NCI-H2171 treated with DMSO at 0.1 percent for 48 hours (cell line): Measurements from ENCODE around the gene P4HA2.
A peak's percentile ranks its signal among the peaks of the same experiment; 100 is the strongest.

Source experiments
- DNase-seq: peaks from one replicate; lab custom pipeline; 2025; lab: John Stamatoyannopoulos, UW

Gene P4HA2

DNA sequence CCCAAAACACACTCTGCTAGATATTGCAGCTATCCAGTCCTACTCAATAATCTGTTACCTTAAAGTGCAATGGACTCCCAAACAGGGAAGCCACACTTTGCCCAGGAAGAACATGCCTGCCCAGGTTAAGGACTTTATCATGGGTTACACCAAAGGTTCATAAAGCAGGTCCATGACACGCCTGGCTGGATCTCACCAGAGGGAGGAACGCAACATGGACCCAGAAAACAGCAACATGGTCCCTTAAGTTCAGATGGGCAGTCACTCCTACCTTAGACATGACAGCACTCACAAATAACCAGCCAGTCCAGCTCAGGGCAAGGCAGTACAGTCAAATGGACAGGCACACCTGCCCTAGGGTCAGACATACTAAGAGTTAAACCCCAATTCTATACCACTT is 3.8 kb downstream of the P4HA2 start:
- no peak for DNase-seq

DNA sequence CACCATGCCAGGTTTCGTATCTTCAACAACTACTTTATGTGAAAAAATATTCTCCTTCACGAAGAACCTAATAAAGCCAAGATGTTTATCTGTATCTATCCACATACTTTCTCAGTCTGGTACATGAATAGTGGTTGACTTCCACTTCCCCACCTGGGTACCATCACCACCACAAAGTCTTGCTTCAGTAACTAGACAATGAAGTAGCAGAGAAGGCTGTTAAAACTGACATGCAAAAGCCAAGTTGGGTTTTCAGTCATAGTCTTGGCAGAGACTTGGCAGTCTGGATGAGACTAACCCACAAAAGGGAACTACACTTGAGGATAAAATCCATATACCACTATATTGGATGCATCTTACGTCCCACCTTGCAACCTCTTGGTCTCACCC is 5.0 kb downstream of the P4HA2 start:
- DNase-seq: no peak

DNA sequence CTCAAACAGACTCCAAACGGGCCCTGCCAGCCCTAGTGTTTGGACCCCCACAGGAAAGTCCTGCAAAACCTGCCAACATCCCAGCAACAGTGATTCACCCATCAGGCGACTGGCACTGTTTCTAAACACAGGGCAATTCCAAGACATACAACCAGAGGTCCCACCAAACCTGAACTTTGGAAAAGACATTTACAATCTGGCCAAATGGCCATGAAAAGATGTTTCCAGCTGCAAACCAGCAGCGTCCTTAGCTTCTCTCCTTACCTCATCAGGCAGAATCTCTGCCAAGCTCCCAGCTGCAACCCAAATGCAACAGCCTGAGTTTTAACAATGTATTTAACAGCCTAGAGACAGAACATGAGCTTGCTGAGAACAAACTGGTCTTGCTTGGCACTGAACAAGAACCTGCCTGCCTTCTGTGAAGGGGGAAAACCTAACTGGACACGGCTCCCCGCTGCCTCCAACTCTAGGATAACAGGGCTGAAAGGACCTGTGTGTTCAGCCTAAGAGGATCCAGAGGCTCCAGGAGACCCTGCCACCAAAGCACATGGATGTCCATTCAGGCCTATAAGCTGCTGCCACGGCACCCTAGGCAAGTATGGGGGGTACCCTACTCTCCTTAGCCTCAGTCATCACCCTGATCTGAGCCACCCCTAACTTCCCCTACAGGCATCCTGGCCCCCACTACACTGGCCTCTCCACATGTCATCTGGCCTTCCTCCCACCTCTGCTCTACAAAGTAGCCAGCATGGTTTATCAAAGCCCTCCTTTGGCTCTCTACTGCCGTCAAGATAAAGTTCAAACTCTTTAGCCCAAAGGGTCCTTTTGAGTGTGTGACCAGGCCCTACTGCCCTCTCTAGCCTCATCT is 5.6 kb downstream of the P4HA2 start:
- no peak for DNase-seq

DNA sequence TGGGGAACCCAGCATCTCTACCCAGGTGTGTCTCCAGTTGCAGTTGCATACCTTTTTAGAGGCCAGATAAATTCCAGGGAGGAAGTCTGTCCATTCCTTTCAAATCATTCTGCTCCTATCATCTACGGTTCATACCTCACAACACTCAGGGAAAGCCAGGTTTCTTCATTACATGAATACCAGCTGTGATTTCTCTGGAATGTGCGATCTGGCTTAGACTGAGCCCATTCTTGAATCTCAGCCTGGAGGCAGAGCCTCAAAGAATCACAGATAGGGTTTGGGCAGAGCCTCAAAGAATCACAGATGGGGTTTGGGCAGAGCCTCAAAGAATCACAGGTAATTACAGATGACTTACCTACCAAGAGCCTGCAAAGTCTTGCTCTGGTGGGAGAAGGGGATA is 7.2 kb downstream of the P4HA2 start:
- DNase-seq: no peak

DNA sequence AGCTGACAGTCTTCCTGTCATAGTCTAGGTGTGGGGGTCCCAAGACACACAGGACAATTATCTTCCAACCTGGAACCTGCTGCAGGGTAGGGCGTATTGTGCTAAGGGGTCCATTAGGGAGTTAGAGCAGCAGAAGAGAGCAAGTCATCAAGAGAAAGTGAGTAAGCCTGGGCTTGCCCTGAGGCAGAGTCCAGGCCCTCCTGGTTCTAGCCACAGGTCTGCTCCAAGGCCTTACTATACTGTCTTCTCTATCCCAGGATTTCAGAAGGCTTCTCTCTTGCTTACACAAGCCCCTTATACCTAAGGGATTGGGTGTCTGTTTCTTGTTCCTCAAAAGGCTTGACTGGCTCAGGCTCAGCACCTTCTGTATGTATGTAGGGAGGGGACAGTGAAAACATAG is 7.7 kb downstream of the P4HA2 start:
- no peak for DNase-seq

DNA sequence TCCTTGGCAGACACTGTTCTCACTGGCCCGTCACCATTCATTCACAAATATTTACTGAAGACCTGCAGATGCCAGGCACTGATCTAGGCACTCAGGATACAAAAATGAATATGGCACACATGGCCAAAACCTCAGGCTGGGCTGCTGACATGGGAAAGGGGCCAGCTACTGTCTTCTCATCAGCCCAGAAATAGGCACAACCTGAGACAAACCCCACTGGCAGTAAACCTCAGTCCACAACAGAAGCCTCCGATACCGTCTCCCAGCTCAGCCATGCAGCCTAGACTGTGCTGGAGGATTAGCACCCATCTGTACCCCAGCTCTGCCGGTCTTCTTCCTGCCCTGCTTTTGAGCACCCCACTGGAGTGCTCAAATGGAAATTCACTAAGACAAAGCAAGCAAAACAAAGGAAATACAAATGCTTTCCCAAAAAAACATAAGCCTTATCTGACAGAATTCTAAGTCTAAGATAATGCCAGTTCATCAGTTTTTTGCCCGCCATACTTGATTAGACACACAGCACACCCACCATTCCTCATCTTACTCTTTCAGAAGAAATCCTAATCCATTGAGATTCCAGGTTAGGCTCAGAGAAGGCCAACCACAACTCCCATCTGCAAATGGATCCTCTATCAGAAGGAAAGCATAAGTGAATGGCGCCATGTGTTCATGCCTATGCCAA is 8.2 kb downstream of the P4HA2 start:
- DNase-seq: no peak

DNA sequence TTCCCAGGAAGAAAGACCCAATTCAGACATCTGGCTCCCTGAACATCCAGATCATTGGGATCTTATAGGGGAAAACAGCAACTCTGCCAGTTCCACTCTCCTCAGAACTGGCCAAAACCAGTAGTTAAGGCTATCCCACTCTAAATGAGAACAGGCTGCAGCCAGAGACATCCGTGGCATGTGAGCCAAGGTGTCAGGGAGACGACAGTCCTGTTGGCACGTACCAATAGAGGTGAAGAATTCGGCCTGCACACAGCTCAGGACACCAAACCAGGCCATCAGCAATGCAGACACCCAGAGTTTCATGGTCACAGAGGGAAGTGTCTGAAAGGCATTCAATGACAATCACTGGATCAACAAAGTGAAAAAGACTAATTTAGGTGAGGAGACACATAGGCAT is 9.3 kb downstream of the P4HA2 start:
- no peak for DNase-seq

DNA sequence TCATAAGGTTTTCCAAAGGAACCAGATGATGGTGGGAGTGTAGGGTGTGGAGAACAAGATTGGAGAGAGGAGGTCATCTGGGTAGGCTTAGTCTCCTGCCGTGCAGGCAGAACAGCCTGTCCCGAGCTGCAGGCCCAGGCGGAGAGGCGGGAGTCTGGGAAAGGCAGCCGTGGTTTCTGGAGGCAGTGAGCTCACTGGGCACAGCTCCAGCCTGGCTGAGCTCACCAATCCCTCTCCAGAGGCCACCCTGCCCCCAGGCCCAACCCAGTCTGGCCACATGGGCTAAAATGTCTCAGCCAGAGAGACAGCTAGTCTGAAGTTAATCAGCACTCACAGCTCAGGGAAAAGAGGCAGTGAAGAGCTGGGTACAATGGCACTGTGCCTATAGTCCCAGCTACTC is 12.3 kb downstream of the P4HA2 start:
- no peak for DNase-seq

DNA sequence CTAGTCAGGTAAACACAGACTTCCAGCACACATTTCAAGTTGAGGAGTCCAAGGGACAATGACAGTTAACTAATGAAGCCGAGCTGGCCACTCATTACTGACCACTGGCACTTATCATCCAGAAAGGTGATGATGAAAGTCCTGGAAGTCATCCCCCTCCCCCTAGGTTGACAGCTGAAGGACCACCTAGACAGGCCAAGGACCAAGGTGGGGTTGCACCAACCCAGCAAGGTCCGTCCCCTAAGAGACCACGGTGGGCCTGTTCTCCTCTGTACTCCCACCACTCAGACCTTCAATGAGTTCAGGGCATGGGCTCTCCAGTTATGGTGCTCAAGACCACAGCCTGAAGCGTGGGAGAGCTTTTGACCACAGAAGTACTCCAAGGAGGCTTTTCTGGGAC is 13.2 kb downstream of the P4HA2 start:
- DNase-seq: no peak

DNA sequence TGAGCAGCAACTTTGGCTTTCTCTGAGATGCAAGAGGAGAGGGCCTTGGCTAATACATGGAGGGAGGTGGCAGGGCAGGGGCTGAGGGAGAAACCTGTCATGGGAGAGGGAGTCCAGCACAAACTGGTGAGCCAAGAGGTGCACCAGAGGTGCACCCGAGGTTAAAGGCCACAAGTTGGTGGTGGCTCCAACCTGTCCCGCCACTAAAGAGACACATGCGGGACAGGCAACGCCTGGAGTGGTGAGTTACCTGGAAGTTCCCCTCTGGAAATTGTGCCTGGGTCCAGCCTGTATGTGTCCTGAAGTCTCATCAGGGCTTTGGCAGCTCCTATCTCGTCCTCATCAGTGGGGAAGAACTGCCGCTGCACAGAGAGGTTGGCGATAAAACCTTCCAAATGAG is 14.0 kb downstream of the P4HA2 start:
- no peak for DNase-seq

DNA sequence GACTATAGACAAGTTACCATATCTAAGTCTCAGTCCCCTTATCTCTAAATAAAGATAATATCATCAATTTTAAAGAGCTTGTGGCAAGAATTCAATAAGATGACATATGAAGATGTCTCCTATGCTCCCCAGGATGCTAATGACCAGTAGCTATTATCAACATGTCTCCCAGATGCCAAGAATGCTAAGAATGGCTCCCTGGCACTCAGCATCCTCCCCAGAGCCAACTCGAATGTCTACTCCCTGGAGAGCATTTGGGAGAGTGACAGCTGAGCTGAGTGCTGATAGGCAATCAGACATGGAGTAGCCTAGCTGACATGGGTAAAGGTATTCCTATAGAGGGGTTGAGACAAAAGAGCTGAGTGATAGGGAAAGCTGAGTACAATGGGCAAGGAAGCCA is 15.9 kb downstream of the P4HA2 start:
- no peak for DNase-seq

DNA sequence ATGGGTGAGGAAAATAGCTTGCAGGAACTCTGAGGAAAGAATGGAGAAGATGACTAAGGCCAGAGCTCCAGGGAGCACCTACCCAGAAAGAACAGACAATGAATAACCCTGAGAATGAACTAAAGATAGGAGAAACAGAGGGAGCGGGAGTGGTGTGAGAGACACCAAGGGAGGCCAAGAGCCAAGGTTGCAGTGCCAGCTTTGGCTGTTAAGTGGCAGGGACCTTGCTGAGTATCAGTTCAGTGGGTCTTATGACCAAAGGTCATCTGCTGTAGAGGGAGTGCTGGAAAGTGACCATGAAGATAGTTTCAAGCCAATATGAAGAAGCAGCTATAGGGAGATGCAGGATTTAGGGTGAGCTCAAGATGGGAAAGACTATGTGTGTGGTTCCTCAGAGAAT is 16.7 kb downstream of the P4HA2 start:
- no peak for DNase-seq

DNA sequence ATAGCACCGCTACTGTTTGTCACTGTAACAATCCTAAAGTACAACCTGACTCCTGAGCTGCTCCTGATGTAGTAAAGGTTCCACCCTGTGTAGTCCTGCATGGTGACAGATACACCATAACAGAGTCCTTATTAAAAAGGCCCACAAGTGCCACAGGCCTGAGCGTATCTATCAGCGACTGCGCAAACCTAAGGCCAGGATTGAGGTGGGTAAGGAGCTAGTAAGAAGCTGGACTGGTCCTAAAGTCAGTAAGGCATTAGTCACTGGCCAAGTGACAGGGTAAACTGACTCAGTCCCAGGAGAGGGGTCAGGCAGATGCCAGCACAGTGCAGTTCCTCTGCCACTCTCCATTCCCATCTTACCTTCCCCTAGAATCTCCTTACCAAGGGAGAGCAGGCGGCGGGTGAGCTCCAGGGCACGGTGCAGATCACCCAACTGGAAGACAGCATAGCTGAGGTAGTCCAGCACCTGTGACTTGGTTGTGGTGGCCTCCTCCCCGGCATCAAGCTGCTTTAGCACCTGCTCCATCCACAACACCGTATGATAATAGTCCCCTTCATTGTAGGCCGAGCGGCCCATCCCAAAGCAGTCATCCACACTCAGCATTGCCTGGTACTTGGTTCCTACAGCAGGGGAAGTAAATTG is 17.6 kb downstream of the P4HA2 start:
- no peak for DNase-seq

DNA sequence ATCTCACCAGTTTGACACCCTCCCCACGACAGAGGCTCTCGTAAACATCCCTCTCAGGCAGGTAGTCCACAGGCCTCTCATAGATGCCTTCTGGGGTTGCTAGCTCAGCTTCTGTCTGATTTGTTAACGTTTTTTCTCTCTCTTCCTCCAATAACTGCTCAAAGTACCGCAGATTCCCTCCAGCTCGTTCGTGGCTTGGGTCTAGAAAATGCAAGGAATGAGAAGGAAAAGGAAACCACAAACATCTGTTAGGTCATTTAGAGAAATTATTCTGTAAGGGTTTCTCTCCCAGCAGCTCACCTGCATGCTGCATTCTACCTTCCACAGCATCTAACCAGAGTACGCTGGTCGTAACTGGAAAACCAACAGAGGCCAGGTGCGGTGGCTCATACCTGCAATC is 18.5 kb downstream of the P4HA2 start:
- DNase-seq: no peak

DNA sequence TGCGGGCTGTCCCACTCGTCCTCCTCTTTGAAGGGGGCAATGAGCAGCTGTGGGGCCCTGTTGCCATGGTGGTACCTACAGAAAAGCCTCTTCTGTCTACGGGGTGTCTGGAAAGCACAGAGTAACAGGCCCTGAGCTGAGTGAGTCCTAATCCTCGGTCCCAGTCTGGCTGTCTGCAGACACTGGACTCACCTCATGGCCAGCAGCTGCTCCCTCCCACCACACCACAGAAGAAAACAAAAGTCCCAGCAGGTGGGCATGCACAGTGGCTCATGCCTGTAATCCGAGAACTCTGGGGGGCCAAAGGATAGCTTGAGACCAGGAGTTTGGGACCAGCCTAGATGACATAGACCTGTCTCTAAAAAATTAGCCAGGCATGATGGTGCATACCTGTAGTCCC is 19.9 kb downstream of the P4HA2 start:
- no peak for DNase-seq

DNA sequence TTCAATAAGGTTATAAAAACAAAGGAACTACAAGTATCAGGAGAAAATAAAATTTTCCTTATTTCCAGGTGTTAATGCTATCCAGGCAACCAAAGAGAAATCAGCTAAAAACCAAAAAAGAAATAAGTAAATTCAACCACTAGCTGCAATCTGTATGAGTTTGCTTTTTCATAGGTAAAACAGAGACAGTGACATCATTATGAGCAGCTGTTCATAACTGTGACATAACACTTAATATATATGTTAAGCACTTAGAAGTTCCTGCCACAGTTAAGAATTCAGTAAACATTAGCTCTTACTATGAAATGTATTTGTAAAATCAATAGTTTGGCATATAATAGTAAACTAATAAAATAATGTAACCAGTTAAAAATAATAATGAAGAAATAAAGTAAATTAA is 20.9 kb downstream of the P4HA2 start:
- no peak for DNase-seq

DNA sequence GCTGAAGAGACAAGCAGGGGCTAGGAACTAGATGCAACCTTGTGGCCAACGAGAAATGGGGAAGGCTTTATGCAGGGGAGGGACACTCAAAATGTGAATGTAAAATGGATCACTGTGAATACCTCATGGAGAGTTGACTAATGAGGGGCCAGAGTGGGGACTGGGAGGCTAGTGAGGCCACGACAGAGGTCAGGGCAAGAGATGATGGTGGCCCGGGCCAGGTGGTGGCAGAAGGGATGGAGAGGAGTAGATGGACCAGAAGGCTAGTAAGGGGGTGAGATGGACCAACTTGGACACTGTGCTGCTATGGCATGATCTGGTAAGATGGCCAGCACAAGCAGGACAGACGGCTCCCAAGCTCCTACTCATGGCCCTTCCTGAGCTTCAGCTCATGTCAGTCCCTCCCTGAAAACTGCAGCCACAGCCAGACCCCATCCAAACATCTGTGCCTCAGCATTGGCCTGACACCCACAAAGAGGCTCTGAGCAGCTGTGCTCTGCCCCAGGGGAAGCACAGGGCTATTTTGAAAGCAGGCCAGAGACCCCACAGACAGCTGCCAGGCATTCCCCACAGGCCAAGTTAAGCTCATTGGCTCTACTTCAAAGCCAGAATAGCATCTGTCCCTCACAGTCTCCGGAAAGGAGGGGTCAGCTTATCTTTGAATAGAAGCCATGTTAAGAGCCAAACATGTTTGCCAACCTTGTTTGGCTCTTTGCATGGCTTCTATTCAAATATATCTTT is 22.1 kb downstream of the P4HA2 start:
- DNase-seq: peak; percentile 66

DNA sequence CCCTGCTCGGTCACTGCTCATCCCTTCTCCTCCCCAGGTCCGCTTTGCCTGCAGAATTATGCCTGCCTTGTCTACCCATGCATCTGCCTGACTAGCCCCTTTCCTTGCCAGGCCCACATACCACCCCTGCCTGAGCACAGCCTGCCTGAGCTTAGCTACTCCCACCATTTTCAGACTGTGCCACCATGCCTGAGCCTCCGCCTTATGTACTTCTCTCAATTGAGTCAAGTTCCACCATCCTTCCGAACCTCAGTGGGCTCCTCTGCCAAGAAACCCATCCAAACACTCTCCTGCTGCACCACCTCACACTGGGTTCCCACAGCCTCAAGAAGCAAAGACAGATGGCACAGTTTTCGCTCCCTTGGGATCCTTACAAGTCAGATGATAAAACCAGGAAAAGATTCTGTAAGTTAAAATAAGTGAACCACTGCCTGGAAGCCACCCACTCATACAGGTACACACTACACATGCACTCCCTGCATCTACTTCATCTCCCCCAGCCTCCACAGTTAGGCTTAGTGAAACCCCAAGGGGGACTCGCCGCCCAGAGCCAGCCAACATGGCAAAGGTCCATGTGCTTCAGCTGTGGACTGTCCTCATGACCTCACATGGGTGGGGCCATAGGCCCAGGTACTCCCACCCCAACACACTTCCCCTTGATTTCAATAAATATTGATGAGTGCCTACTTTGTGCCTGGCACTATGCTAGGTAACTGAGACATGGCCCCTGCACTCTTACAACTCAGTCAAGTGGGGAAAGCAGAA is 23.1 kb downstream of the P4HA2 start:
- DNase-seq: peak; percentile 10

DNA sequence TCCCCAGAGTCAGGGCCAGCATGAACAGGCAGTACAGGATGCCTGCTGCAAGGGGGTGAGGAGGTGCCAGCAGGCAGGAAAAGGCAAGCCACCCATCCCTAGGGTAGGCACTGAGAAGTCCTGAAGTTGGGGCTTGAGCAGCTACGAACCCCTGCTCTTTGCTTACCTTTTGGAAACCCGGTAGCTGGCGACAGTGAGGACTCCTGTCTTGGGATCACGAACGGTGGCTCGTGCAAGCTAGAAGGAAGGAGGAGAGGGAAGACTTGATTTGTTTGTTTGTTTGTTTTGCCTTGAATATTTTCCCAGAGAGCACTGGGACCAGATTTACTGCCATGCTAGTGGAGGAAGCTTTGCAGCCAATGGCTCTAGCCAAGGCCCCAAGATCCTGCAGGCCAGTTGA is 23.7 kb downstream of the P4HA2 start:
- DNase-seq: no peak

DNA sequence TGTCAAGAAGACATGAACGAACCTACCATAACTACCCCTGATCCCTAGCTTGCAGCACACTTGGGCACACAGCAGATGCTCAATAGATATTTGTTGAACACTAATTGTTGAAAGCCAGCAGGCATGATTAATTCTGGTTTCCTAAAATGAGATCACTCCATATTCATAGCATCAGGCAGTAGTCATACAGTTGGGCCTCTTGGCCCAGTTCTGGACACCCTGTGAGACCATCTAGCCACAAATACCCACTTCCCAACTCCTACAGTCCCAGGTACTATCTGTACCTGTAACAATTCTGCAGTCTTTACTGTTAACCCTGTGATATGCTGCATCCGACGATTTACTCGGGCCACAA is 24.2 kb downstream of the P4HA2 start:
- no peak for DNase-seq

DNA sequence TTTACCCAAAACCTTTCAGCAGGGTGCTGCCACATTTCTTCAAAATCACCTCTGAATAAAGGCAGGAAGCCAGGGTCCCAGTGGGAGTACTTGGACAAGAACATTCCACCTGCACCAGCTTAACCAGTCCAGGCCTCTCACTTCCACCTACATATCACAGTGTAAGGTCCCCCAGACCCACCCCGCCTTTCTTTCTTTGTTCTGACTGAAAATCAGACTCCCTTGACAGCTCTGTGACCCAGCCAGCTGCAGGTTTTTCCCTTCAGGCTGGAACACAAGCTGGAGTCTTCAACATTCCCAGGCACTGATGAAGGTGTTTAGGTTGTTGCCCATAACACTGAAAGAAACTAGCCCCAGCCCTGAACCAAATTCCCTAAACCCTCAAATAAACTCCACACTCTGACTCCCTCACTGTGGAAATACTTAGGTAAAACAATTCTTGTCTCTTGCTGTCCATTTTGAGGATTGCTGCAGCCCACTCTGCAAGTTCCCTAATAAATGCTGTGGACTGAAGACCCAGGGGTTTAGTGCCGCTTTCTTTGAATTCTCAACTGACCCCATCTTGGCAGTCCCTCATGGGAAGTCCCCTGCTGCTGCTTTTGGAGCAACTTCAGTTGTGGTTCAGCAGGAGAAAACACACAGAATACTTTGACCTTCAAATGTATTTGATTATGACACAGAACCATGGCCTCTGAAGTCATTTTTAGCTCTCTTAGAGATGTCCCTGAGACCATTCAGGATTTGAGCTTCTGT is 24.8 kb downstream of the P4HA2 start:
- DNase-seq: no peak
